Karpas-422 (cell line): ENCODE measurements around the gene LSAMP. TPM values are rescaled to one million over a fixed set of nuclear protein-coding genes. Genes with fewer than 3 reads are reported as not detected.
"Not testable (repeated sequence)": the region's sequence is repeated elsewhere in the genome, so short reads cannot be mapped to it uniquely, and the experiment has no call there.

ENCODE experiments used
- DNase-seq: peaks from one replicate; pipeline ENCODE4 v3.0.0-alpha.2; 2015
- H2AFZ ChIP-seq: fragments of 200-600 bp; sonication (generic); 2 replicates; pipeline ENCODE4 v1.6.1; 2014; ENCODE audit warnings: antibody characterized with exemption, low read length, mixed read lengths
- H3K27ac ChIP-seq: fragments of 200-600 bp; sonication (generic); 2 replicates; pipeline ENCODE4 v1.5.1; 2014; ENCODE audit warnings: mild to moderate bottlenecking, low read length, moderate library complexity
- H3K27me3 ChIP-seq: fragments of 200-600 bp; sonication (generic); 2 replicates; pipeline ENCODE4 v1.6.1; 2014; ENCODE audit warnings: low read length, mixed read lengths
- H3K36me3 ChIP-seq: fragments of 200-600 bp; sonication (generic); 2 replicates; pipeline ENCODE4 v1.6.1; 2014; ENCODE audit warnings: low read length, mixed read lengths; ENCODE audit not compliant: insufficient read depth
- H3K4me1 ChIP-seq: fragments of 200-600 bp; sonication (generic); 2 replicates; pipeline ENCODE4 v1.6.1; 2014; ENCODE audit warnings: mild to moderate bottlenecking, low read length, mixed read lengths
- H3K4me2 ChIP-seq: fragments of 200-600 bp; sonication (generic); 2 replicates; pipeline ENCODE4 v1.6.1; 2014; ENCODE audit warnings: low read length, low read depth, mild to moderate bottlenecking; ENCODE audit not compliant: poor library complexity, severe bottlenecking
- H3K4me3 ChIP-seq: fragments of 200-600 bp; sonication (generic); 2 replicates; pipeline ENCODE4 v1.5.1; 2014; ENCODE audit warnings: mild to moderate bottlenecking, antibody characterized with exemption, low read length, mixed read lengths
- H3K79me2 ChIP-seq: fragments of 200-600 bp; sonication (generic); 2 replicates; pipeline ENCODE4 v1.6.1; 2014; ENCODE audit warnings: mild to moderate bottlenecking, low read length, mixed read lengths
- H3K9ac ChIP-seq: fragments of 200-600 bp; sonication (generic); 2 replicates; pipeline ENCODE4 v1.6.0; 2014; ENCODE audit warnings: low read length
- H3K9me2 ChIP-seq: fragments of 200-600 bp; sonication (generic), shearing (Covaris generic); replicated peaks from 2 replicates; pipeline ENCODE4 v1.6.0; 2014; ENCODE audit warnings: mild to moderate bottlenecking, low read length, moderate library complexity; ENCODE audit not compliant: insufficient read depth
- H3K9me3 ChIP-seq: fragments of 300-700, 200-600 bp; sonication (generic); 2 replicates; pipeline ENCODE4 v1.6.1; 2014; ENCODE audit warnings: low read length, mixed read lengths
- H4K20me1 ChIP-seq: fragments of 200-600 bp; sonication (generic); 2 replicates; pipeline ENCODE4 v1.6.1; 2014; ENCODE audit warnings: mild to moderate bottlenecking, antibody characterized with exemption, low read length, low read depth; ENCODE audit not compliant: insufficient read depth
- total RNA-seq: library from RNA; depleted of rRNA; stranded (reverse); fragments of >200 nt; shearing (Covaris generic); gene quantifications from 2 replicates; pipeline ENCODE4 v1.2.3, GENCODE V29; 2014; ENCODE audit warnings: low replicate concordance

LSAMP gene
- total RNA-seq, 1 experiment from 2014 or later: not detected

GRCh38 chr3:115789481-115789880 is 655.8 kb downstream of the LSAMP start:
- Histone ChIP-seq H3K9me3 (no peaks in the 10 kb centered on the region), H3K4me3 (no peak overlapping the region), H2AFZ (no peak overlapping the region), H3K9me2 (no peaks in the 10 kb centered on the region), H3K27me3 (no peaks in the 10 kb centered on the region), H4K20me1 (no peaks in the 10 kb centered on the region), H3K36me3 (no peaks in the 10 kb centered on the region), H3K4me2 (no peak overlapping the region), H3K79me2 (no peaks in the 10 kb centered on the region), H3K27ac (no peak overlapping the region), H3K9ac (no peak overlapping the region), H3K4me1 (no peaks in the 10 kb centered on the region)
- DNase-seq: no peak

- no peak overlapping the region for H3K4me3 ChIP-seq
- H4K20me1 ChIP-seq: no peaks in the 10 kb centered on the region
- no peak overlapping the region for H3K9ac ChIP-seq
- no peaks in the 10 kb centered on the region for H3K9me2 ChIP-seq
- no peaks in the 10 kb centered on the region for H3K9me3 ChIP-seq
- H3K79me2 ChIP-seq: no peaks in the 10 kb centered on the region
- H3K4me2 ChIP-seq: no peak overlapping the region
- no peak for DNase-seq
- no peaks in the 10 kb centered on the region for H3K27me3 ChIP-seq
- H2AFZ ChIP-seq: no peak overlapping the region
- 0 out of 2 replicates have a peak, but pooled peaks cover 3% of the 10 kb centered on the region for H3K4me1 ChIP-seq
- H3K27ac ChIP-seq: no peak overlapping the region
- H3K36me3 ChIP-seq: no peaks in the 10 kb centered on the region
Observed at GRCh38 chr3:115788921-115789470, 656.3 kb downstream of the LSAMP start.

GRCh38 chr3:115787818-115788217 is 657.5 kb downstream of the LSAMP start:
- Histone ChIP-seq H3K9me2 (no peaks in the 10 kb centered on the region), H3K36me3 (no peaks in the 10 kb centered on the region)

GRCh38 chr3:115785782-115786181 is 659.5 kb downstream of the LSAMP start:
- no peak overlapping the region for H3K27ac ChIP-seq
- no peak overlapping the region for H2AFZ ChIP-seq
- no peaks in the 10 kb centered on the region for H3K9me2 ChIP-seq
- no peak overlapping the region for H3K4me2 ChIP-seq
- H3K9ac ChIP-seq: no peak overlapping the region
- no peaks in the 10 kb centered on the region for H4K20me1 ChIP-seq
- H3K36me3 ChIP-seq: no peaks in the 10 kb centered on the region
- 0 out of 2 replicates have a peak, but pooled peaks cover 3% of the 10 kb centered on the region for H3K4me1 ChIP-seq
- no peaks in the 10 kb centered on the region for H3K9me3 ChIP-seq
- H3K27me3 ChIP-seq: no peaks in the 10 kb centered on the region
- no peak for DNase-seq
- no peak overlapping the region for H3K4me3 ChIP-seq
- H3K79me2 ChIP-seq: no peaks in the 10 kb centered on the region

More at GRCh38 chr3:115787818-115788217, 657.5 kb downstream of the LSAMP start:
- Histone ChIP-seq H3K27ac (no peak overlapping the region), H4K20me1 (no peaks in the 10 kb centered on the region), H3K4me2 (no peak overlapping the region), H3K4me1 (0 out of 2 replicates have a peak, but pooled peaks cover 3% of the 10 kb centered on the region), H3K4me3 (no peak overlapping the region), H3K9me3 (no peaks in the 10 kb centered on the region), H2AFZ (no peak overlapping the region), H3K79me2 (no peaks in the 10 kb centered on the region), H3K9ac (no peak overlapping the region), H3K27me3 (no peaks in the 10 kb centered on the region)
- DNase-seq: no peak

GRCh38 chr3:115784739-115785536 is 660.3 kb downstream of the LSAMP start:
- Histone ChIP-seq H3K36me3 (no peaks in the 10 kb centered on the region), H4K20me1 (no peaks in the 10 kb centered on the region), H3K9me2 (no peaks in the 10 kb centered on the region), H3K27me3 (no peaks in the 10 kb centered on the region), H3K4me3 (peak overlapping the region; percentile 70), H3K4me1 (0 out of 2 replicates have a peak, but pooled peaks cover 3% of the 10 kb centered on the region), H3K9me3 (no peaks in the 10 kb centered on the region), H3K9ac (no peak overlapping the region), H3K27ac (no peak overlapping the region), H3K79me2 (no peaks in the 10 kb centered on the region), H2AFZ (no peak overlapping the region), H3K4me2 (peak overlapping the region; percentile 78)
- DNase-seq: no peak

GRCh38 chr3:115783938-115784738 is 661.1 kb downstream of the LSAMP start:
- Histone ChIP-seq H3K9me3 (no peaks in the 10 kb centered on the region), H3K4me2 (peak overlapping the region; percentile 78), H3K27me3 (no peaks in the 10 kb centered on the region), H4K20me1 (no peaks in the 10 kb centered on the region), H3K9me2 (no peaks in the 10 kb centered on the region), H3K27ac (no peak overlapping the region), H3K9ac (peak overlapping the region; percentile 65), H2AFZ (peak overlapping the region; percentile 96; the same call in 1 of the 2 replicates), H3K4me1 (0 out of 2 replicates have a peak, but pooled peaks cover 3% of the 10 kb centered on the region), H3K4me3 (peak overlapping the region; percentile 70), H3K79me2 (no peaks in the 10 kb centered on the region), H3K36me3 (no peaks in the 10 kb centered on the region)
- peak; percentile 91 for DNase-seq

- not testable (repeated sequence) for H3K4me1 ChIP-seq, H4K20me1 ChIP-seq, H3K4me3 ChIP-seq, H3K27ac ChIP-seq, H3K27me3 ChIP-seq, H3K9ac ChIP-seq, H3K9me2 ChIP-seq, H3K9me3 ChIP-seq, H2AFZ ChIP-seq, H3K36me3 ChIP-seq, DNase-seq, H3K79me2 ChIP-seq
- peak overlapping the region; percentile 78 for H3K4me2 ChIP-seq
Observed at GRCh38 chr3:115783426-115783825, 661.9 kb downstream of the LSAMP start.

GRCh38 chr3:115779011-115779410 is 666.3 kb downstream of the LSAMP start:
- Histone ChIP-seq H4K20me1 (no peaks in the 10 kb centered on the region), H3K79me2 (no peaks in the 10 kb centered on the region)

More at GRCh38 chr3:115779011-115779410, 666.3 kb downstream of the LSAMP start:
- Histone ChIP-seq H3K9me2 (no peaks in the 10 kb centered on the region), H2AFZ (no peak overlapping the region), H3K27ac (no peak overlapping the region), H3K4me2 (no peak overlapping the region), H3K4me3 (no peak overlapping the region), H3K27me3 (no peaks in the 10 kb centered on the region), H3K36me3 (no peaks in the 10 kb centered on the region), H3K9ac (no peak overlapping the region), H3K9me3 (no peaks in the 10 kb centered on the region), H3K4me1 (no peaks in the 10 kb centered on the region)
- DNase-seq: no peak
